BLaER1 (cell line): Measurements from ENCODE around the gene PTPRD.

Source experiments
- H3K27ac ChIP-seq: shearing (Covaris generic); formaldehyde crosslinking; 2 replicates; pipeline ENCODE4 v1.8.1; 2022
- H3K27me3 ChIP-seq: shearing (Covaris generic); formaldehyde crosslinking; 2 replicates; pipeline ENCODE4 v1.8.1; 2022
- H3K36me3 ChIP-seq: shearing (Covaris generic); formaldehyde crosslinking; 2 replicates; pipeline ENCODE4 v1.8.1; 2022
- H3K4me1 ChIP-seq: shearing (Covaris generic); formaldehyde crosslinking; 2 replicates; pipeline ENCODE4 v1.8.1; 2022
- H3K4me2 ChIP-seq: shearing (Covaris generic); formaldehyde crosslinking; 2 replicates; pipeline ENCODE4 v1.8.1; 2022
- H3K4me3 ChIP-seq: shearing (Covaris generic); formaldehyde crosslinking; 2 replicates; pipeline ENCODE4 v1.8.1; 2022
- H3K9ac ChIP-seq: shearing (Covaris generic); formaldehyde crosslinking; 2 replicates; pipeline ENCODE4 v1.8.1; 2022
- H3K9me3 ChIP-seq: shearing (Covaris generic); formaldehyde crosslinking; 2 replicates; pipeline ENCODE4 v1.8.1; 2022
- H4K20me1 ChIP-seq: shearing (Covaris generic); formaldehyde crosslinking; 2 replicates; pipeline ENCODE4 v1.8.1; 2022
- Cebpa-rat ChIP-seq: shearing (Covaris generic); IDR thresholded peaks from 2 replicates; pipeline ENCODE4 v1.8.1; 2022

Gene PTPRD

GRCh38 chr9:8696516-8696915, 1916.3 kb downstream of the PTPRD start:
- Histone ChIP-seq H3K27me3 (no peaks in the 10 kb centered on the region), H3K27ac (no peak overlapping the region), H3K4me2 (no peak overlapping the region), H4K20me1 (no peaks in the 10 kb centered on the region), H3K9ac (no peak overlapping the region), H3K4me1 (peaks cover 52% of the 10 kb centered on the region), H3K36me3 (no peaks in the 10 kb centered on the region), H3K4me3 (no peak overlapping the region), H3K9me3 (no peaks in the 10 kb centered on the region)
- no peak for TF ChIP-seq Cebpa-rat

GRCh38 chr9:8694983-8695588, 1917.7 kb downstream of the PTPRD start:
- Histone ChIP-seq H3K4me3 (no peak overlapping the region), H3K4me1 (peaks cover 52% of the 10 kb centered on the region), H3K4me2 (peak overlapping the region; percentile 55), H3K9me3 (peaks cover 2% of the 10 kb centered on the region; the same call in 1 of the 2 replicates), H3K27me3 (no peaks in the 10 kb centered on the region), H3K9ac (peak overlapping the region; percentile 49), H4K20me1 (no peaks in the 10 kb centered on the region), H3K27ac (peak overlapping the region; percentile 56; the same call in 1 of the 2 replicates), H3K36me3 (no peaks in the 10 kb centered on the region)
- TF ChIP-seq Cebpa-rat, result no peak

- no peak for TF ChIP-seq Cebpa-rat
- peaks cover 39% of the 10 kb centered on the region for H3K4me1 ChIP-seq
- no peaks in the 10 kb centered on the region for H3K27me3 ChIP-seq
Measured at GRCh38 chr9:8693464-8693863, 1919.3 kb downstream of the PTPRD start.

GRCh38 chr9:8686516-8686915, 1926.3 kb downstream of the PTPRD start:
- Histone ChIP-seq H3K27me3 (no peaks in the 10 kb centered on the region), H3K27ac (no peak overlapping the region), H3K9me3 (peaks cover 14% of the 10 kb centered on the region), H3K4me1 (no peaks in the 10 kb centered on the region), H3K9ac (no peak overlapping the region), H4K20me1 (no peaks in the 10 kb centered on the region), H3K36me3 (peaks cover 5% of the 10 kb centered on the region; the same call in 1 of the 2 replicates), H3K4me3 (no peak overlapping the region), H3K4me2 (no peak overlapping the region)
- TF ChIP-seq Cebpa-rat, result no peak

More at GRCh38 chr9:8693464-8693863, 1919.3 kb downstream of the PTPRD start:
- Histone ChIP-seq H3K4me3 (no peak overlapping the region), H3K9me3 (peaks cover 14% of the 10 kb centered on the region), H3K36me3 (peaks cover 5% of the 10 kb centered on the region; the same call in 1 of the 2 replicates), H3K27ac (no peak overlapping the region), H3K4me2 (no peak overlapping the region), H4K20me1 (no peaks in the 10 kb centered on the region), H3K9ac (no peak overlapping the region)

GRCh38 chr9:8685825-8686224, 1927.0 kb downstream of the PTPRD start:
- H3K9me3 ChIP-seq, result peaks cover 14% of the 10 kb centered on the region
- no peak overlapping the region for H3K9ac ChIP-seq
- TF ChIP-seq Cebpa-rat, result no peak
- no peaks in the 10 kb centered on the region for H3K4me1 ChIP-seq
- H3K27me3 ChIP-seq, result no peaks in the 10 kb centered on the region
- no peak overlapping the region for H3K27ac ChIP-seq
- no peak overlapping the region for H3K4me3 ChIP-seq
- peaks cover 5% of the 10 kb centered on the region; the same call in 1 of the 2 replicates for H3K36me3 ChIP-seq
- H3K4me2 ChIP-seq, result no peak overlapping the region
- H4K20me1 ChIP-seq, result no peaks in the 10 kb centered on the region

GRCh38 chr9:8684978-8685708, 1927.7 kb downstream of the PTPRD start:
- H3K4me3 ChIP-seq, result no peak overlapping the region
- peaks cover 5% of the 10 kb centered on the region; the same call in 1 of the 2 replicates for H3K36me3 ChIP-seq
- H3K27me3 ChIP-seq, result no peaks in the 10 kb centered on the region
- no peak overlapping the region for H3K9ac ChIP-seq
- no peak overlapping the region for H3K27ac ChIP-seq
- peaks cover 13% of the 10 kb centered on the region for H3K9me3 ChIP-seq
- no peak for TF ChIP-seq Cebpa-rat
- H3K4me1 ChIP-seq, result no peaks in the 10 kb centered on the region
- H4K20me1 ChIP-seq, result no peaks in the 10 kb centered on the region
- H3K4me2 ChIP-seq, result no peak overlapping the region

- Histone ChIP-seq H3K4me3 (no peak overlapping the region), H3K9me3 (no peaks in the 10 kb centered on the region; the same call in 1 of the 2 replicates), H3K9ac (no peak overlapping the region), H3K4me1 (no peaks in the 10 kb centered on the region), H3K4me2 (no peak overlapping the region), H3K36me3 (no peaks in the 10 kb centered on the region), H4K20me1 (no peaks in the 10 kb centered on the region), H3K27me3 (no peaks in the 10 kb centered on the region), H3K27ac (no peak overlapping the region)
- no peak for TF ChIP-seq Cebpa-rat
Measured at GRCh38 chr9:8683496-8683895, 1929.3 kb downstream of the PTPRD start.

- Histone ChIP-seq H3K27me3 (no peaks in the 10 kb centered on the region), H3K36me3 (no peaks in the 10 kb centered on the region), H3K4me2 (no peak overlapping the region), H3K4me1 (no peaks in the 10 kb centered on the region), H3K4me3 (no peak overlapping the region), H3K27ac (no peak overlapping the region), H4K20me1 (no peaks in the 10 kb centered on the region), H3K9ac (no peak overlapping the region), H3K9me3 (no peaks in the 10 kb centered on the region)
- TF ChIP-seq Cebpa-rat, result no peak
Measured at GRCh38 chr9:8680658-8681057, 1932.1 kb downstream of the PTPRD start.

- Histone ChIP-seq H3K9me3 (no peaks in the 10 kb centered on the region), H3K9ac (no peak overlapping the region), H3K4me3 (no peak overlapping the region), H3K27ac (no peak overlapping the region), H4K20me1 (no peaks in the 10 kb centered on the region), H3K27me3 (no peaks in the 10 kb centered on the region), H3K36me3 (no peaks in the 10 kb centered on the region), H3K4me2 (no peak overlapping the region), H3K4me1 (no peaks in the 10 kb centered on the region)
- TF ChIP-seq Cebpa-rat, result no peak
Measured at GRCh38 chr9:8680157-8680556, 1932.6 kb downstream of the PTPRD start.

- no peaks in the 10 kb centered on the region for H3K4me1 ChIP-seq
- no peak overlapping the region for H3K4me3 ChIP-seq
- no peaks in the 10 kb centered on the region for H3K27me3 ChIP-seq
- H3K4me2 ChIP-seq, result no peak overlapping the region
- H4K20me1 ChIP-seq, result no peaks in the 10 kb centered on the region
- no peaks in the 10 kb centered on the region for H3K9me3 ChIP-seq
- no peak overlapping the region for H3K27ac ChIP-seq
- H3K36me3 ChIP-seq, result no peaks in the 10 kb centered on the region
- H3K9ac ChIP-seq, result no peak overlapping the region
- TF ChIP-seq Cebpa-rat, result no peak
Measured at GRCh38 chr9:8679371-8679822, 1933.4 kb downstream of the PTPRD start.
